ENCODE results near the gene MEIOSIN.

DNA sequence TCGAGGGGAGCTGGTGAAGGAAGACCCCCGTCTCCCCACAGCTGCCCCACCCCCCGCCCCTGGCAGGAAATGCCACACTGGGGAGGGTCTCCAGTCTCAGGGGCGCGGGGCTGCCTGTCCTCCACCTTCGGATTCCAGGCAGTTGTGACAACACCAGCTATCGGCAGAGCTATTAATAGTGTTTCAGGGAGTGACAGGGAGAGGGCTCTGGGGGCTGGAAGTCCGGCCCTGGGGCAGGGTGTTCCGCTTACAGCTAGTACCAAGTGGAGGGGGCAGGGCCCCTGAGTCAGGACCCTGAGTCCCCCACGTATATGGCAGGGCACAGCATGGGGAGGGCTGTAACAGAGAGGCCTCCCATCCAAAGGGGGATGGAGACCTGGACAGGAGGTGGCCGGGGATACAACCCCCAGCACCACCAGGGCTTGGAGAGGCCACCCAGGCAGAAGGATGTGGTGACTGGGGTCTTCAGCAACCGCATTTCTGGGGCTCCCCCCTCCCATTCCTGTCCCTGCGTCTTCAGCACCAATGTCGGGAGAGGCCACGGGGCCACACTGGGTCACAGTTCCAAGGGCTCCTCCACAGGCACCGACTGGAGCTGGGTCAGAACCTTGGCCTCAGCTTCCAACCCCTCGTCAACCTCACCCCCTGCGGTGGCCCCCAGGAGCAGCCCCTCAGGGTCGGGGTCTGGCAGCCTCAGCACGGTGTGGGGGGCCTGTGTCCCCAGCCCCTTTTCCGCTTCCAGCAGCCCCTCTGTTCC, 31.9 kb downstream of the MEIOSIN start:
- TF ChIP-seq, protein P1, sequence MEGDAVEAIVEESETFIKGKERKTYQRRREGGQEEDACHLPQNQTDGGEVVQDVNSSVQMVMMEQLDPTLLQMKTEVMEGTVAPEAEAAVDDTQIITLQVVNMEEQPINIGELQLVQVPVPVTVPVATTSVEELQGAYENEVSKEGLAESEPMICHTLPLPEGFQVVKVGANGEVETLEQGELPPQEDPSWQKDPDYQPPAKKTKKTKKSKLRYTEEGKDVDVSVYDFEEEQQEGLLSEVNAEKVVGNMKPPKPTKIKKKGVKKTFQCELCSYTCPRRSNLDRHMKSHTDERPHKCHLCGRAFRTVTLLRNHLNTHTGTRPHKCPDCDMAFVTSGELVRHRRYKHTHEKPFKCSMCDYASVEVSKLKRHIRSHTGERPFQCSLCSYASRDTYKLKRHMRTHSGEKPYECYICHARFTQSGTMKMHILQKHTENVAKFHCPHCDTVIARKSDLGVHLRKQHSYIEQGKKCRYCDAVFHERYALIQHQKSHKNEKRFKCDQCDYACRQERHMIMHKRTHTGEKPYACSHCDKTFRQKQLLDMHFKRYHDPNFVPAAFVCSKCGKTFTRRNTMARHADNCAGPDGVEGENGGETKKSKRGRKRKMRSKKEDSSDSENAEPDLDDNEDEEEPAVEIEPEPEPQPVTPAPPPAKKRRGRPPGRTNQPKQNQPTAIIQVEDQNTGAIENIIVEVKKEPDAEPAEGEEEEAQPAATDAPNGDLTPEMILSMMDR (IDR thresholded peaks at IDR 0.05; ENCODE audit: low read depth, low read length) = no peak
- no peak for TF ChIP-seq EZH2phosphoT487 (IDR thresholded peaks at IDR 0.05; ENCODE audit: low read depth)
